ENCODE results near the gene OR5AU1.
"Not testable (repeated sequence)": the region's sequence is repeated elsewhere in the genome, so short reads cannot be mapped to it uniquely, and the experiment has no call there.

OR5AU1 gene

DNA sequence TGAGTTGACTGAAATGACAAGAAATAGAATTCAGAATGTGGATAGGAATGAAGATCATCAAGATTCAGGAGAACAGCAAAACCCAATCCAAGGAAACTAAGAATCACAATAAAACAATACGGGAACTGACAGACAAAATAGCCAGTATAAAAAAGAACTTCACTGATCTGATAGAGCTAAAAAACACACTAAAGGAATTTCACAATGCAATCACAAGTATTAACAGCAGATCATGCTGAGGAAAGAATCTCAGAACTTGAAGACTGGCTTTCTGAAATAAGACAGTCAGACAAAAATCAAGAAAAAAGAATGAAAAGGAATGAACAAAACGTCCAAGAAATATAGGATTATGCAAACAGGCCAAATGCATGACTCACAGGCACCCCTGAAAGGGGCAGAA lies 15.3 kb upstream of the OR5AU1 start:
- no peak for DNase-seq

DNA sequence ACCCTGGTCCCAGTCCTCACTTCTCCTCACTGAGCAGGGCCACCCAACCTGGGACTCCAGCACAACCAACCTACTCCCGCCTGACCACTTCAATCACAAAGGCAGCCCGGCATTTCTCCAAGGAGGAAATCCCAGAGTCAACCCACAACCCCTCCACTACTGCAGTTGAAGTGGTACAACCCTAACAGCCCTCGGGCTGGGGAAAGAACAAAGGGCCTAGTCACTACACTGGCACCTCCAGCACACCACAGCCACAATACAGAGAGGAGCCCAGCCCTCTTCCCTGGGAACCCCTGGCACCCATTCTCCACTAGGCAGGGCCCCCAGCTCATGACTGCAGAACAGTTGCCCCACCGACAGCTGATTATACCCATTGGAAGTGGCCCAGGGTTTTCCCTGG lies 13.7 kb upstream of the OR5AU1 start:
- no peak for DNase-seq

DNA sequence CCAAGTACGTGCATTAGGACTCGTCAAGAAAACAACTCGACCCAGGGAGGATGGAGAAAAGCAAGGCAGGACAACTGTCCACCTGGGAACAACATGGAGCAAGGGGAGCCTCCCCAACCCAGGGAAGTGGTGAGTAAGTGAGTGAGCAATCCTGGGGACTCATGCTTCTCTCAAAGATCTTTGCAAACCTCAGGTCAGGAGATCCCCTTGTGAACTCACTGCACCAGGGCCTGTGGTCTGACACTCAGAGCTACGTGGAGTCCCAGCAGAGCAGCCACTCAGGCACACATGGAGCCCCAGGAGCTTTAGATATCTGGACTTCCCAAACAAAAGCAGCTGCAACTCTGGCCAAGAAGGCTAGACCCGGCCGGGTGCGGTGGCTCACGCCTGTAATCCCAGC lies 12.2 kb upstream of the OR5AU1 start:
- no peak for DNase-seq

DNA sequence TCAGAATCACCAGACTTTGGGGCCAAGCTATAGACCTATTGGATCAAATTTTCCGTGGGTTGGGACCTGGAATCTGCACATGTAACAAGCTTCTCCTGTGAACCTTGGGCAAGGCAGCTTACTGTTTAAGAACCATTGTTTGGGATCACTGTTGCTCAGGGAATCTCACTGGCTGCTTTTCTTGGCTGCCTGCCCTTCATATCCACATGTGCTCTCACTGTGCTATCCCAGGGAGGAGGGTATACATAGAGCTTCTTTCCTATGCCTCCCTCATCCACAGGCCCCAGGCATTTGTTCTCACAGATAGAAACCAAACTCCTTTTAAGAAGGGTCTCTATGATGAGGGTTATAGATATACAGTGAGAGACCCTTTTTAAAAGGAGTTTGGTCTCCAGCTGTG lies 9.8 kb upstream of the OR5AU1 start:
- DNase-seq, result not testable (repeated sequence)

DNA sequence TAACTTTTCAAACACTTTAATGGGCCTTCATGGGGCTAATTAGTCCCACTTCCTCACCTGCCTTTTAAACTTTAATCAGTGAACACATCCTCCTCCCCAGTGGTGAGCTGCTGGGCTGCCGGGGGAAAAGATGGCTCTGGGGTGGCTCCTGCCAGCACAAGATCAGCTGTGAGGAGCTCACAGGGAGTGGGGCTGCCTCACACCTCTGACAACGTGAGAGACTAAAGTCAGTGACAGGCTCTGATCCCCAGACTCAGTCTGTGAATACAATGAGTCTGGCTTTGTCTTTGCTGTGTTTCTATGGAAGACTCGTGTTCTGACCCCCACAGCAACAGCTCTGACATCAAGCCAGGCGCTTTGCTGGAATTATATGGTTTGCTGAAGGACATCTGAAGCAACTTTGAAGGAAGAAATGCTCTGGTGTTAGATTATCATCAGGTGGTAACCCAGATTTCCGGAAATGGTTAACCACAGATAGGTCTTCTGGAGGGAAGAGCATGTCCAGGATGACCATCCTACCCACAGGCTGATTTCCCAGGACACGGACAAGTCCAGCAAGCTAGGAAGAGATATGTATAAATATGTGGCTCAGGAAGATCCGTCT lies 9.2 kb upstream of the OR5AU1 start:
- not testable (repeated sequence) for DNase-seq

DNA sequence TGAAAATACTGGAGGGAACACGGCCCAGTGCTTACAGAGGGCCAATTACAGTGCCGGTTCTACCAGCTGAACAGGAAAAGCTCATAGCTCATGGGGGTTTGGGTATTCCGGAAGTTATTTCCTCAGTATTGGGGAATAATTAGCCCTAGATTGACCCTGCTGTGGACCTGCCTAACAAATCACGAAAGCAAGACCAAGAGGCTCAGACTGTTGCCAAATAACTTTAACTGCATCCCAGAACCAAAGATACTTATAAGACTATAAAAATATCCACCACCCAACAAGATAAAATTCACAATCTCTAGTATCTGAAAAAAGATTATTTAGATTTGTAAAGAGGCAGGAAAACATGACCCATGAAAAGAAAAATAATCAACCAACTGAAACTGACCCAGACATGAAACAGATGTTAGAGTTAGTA lies 8.0 kb upstream of the OR5AU1 start:
- DNase-seq, result no peak

DNA sequence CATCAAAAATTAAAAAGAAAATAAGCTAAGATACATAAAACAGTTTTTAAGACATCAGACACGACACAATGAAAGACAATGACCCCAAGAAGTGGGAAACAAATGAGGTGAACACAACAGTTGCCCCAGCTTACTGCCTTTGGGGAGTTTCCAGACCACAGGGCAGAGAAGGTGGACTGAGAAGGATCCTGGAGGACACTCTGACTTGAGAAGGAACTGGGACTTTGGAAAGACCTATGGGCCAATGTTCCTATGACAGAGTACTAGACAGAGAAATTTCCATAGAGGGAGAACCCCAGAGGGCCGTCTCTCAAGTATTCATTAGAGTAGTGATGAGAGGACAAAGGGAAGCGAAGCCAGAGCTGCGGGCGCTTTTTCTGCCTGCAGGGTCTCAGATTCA lies 6.2 kb upstream of the OR5AU1 start:
- DNase-seq, result no peak

DNA sequence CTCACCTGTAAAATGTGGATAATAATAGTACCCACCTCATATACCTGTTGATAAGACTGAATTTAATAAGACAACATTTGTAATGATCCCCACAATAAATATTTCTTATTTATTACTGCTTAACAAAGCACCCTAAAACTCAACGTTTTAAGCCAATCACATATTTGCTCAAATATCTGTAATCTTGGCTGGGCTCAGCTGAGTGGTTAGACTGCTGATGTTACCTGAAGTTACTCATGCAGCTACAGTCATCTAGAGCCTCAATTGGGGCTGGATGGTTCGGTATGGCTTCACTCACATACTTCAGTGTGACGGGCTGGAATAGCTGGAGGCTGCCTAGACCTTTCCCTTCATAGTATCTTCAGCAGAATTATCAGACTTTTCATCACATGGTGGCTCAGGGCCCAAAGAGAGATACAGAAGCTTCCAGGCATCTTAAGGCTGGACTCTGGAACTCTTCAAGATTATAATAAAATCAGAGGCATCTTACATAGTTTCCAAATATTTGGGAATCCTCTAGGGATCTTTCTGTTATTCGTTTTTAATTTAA lies 4.3 kb upstream of the OR5AU1 start:
- DNase-seq, result no peak

DNA sequence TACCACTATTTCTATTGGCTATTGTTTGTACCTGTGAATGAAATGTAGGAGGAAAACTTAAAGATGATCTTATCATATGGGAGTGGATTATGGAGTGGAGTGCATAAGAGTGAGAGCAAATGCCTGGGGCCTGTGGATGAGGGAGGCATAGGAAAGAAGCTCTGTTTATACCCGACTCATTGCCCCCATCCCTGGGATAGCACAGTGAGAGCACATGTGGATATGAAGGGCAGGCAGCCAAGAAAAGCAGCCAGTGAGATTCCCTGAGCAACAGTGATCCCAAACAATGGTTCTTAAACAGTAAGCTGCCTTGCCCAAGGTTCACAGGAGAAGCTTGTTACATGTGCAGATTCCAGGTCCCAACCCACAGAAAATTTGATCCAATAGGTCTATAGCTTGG lies 2.3 kb upstream of the OR5AU1 start:
- DNase-seq, result peak; percentile 9

DNA sequence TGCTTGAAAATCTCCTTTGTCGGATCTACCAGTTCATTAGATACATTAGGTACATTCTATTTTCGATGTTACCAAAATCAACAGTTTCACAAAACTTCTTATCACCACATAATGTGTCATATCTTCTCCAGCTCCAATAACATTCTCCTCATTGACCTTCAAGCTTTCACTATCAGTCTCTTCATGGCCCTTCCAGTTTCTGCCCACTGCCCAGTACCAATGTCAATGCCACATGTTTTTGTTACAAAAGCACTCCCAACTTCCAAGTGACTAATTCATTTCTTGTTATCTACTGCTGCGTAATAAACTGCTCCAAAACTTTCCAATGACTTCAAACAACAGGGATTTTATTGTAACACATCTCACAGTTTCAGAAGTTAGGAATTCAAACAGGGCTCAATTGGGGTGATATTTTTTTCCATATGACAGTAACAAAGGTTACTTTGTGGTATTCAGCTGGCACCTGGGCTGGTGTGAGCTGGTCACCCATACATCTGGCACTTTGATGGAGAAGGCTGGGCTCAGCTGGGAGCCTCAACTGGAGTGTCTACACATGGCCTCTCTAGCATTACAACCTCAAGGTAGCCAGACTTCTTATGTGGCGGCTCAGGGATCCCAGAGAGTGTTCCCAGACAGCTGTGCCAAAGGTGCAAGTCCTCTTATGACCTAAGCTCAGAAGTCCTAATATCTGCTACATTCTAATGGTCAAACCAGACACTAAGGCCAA lies 6.1 kb downstream of the OR5AU1 start:
- DNase-seq, result no peak

DNA sequence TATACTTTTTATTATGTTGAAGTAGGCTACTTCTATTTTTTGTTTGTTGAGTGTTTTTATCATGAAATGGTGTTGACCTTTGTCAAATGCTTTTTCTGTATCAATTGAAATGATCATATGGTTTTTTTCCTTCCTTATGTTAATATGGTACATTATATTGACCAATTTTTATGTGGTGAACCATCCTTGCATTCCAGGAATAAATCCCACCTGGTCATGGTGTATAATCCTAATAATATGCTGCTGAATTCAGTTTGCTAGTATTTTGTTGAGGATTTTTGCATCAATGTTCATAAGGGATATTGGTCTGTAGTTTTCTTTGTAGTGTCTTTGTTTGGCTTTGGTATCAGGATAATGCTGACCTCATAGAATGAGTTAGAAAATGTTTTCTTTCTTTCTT lies 10.4 kb downstream of the OR5AU1 start:
- DNase-seq, result no peak

DNA sequence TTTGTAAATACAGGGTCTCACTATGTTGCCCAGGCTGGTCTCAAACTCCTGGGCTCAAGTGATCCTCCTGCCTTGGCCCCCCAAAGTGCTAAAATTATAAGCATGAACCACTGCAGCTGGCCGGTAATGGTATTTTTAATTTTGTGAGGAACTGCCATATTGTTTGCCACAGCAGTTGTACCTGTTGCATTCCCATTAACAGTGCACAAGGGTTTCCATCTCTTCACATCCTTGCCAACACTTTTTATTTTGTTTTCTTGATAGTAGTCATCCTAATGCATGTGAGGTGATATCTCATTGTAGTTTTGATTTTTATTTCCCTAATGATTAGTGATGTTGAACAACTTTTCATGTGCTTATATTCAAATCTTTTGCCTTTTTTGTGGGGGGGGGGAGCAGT lies 13.5 kb downstream of the OR5AU1 start:
- DNase-seq, result no peak

DNA sequence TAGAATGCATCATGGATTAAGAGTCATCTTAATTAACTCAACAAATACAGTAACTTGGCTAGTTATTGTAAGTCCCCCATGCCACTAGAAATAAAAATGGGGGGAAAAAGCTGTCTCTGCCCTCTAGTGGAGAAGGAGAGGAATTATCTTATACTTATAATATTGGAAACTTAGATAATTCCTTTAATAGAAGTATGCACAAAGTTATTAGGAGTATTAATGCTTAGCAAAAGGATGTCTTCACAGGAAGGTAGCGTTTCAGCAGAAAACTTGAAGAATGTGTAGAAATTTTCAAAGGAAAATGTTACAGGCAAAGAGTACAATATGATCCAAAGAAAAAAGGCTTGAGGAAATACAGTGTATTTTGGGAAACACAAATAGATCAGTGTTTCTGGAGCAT lies 19.8 kb downstream of the OR5AU1 start:
- peak; percentile 20 for DNase-seq

DNA sequence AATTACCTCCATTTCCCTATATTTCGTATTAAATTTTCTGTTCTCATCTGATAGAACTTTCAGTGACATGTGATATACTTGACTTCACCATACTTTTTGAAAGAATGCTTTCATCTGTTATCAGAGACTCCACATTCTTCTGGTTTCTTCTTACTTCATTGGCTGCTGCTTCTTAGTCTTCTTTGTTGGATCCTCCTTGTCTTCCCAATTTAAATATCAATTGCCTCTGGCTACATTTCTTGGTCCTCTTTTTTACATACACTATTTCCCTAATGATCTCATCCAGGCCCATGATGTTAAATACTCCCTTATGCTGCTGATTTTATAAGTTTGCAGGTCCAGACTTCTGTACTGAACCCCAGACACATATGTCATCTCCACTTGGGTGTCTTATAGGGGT lies 22.0 kb downstream of the OR5AU1 start:
- DNase-seq, result no peak

DNA sequence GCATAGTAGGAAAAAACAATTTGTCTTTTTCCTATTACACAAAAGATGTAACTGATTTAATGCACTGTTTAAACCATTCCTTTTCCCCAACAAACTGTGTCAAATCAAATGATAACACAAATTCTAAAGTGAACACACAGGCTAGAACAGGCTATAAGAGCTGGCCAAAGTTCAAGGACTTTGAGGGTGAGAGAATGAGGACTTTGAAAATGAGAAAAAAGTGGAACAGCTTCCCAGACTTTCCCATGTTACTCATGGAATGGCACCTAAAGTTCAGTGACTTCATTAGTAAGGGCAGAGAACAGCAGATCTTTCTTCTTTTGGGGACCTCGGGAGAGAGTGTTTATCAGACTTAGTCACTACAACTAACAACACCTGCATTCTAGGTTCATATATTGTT lies 32.4 kb downstream of the OR5AU1 start:
- no peak for DNase-seq

DNA sequence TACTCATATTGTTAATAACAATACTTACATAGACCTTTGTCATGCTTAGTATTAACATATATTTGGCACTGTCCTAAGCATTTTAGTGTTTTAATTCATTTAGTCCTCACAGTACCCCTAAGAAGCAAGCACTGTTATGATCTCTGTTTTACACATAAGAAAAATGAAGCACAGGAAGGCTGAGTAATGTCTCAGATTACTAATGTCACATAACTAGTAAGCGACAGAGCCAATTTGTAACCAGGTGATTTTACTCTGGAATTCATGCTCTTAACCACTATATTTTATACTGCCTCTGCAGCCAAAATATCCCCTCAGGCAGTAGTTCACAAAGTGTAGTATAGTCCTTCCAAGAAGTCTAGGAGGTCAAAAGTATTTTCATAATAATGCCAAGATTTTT lies 34.7 kb downstream of the OR5AU1 start:
- DNase-seq, result no peak

DNA sequence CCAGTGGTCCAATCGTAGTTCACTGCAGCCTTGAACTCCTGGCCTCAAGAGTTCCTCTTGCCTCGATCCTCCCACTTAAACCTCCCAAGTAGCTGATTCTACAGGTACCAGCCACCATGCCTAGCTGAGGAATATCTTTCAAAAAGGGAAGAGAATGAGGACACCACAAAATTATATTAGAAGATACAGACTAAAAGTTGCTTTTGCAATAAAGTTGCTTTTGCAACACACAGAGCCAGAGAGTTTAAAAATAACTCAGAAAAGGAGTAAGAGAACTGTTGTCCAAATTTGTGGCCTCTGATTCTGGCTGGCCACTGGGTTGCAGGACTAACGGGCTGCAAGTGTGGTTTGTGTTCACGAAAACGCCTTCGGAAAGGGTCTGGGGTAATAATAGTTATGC lies 35.2 kb downstream of the OR5AU1 start:
- DNase-seq, result no peak

DNA sequence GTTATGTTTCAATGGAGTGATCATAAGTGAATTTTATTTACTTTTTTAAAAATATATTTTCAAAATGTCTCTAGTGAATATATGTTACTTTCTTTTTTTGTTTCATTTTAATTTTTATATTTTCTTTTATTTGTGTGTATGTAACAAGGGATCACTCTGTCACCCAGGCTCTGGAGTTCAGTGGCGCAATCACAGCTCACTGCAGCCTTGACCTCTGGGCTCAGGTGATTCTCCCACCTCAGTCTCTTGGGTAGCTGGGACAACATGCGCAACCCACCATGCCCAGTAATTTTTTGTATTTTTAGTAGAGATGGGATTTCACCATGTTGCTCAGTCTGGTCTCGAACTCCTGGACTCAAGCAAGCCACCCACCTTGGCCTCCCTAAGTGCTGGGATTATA lies 36.9 kb downstream of the OR5AU1 start:
- DNase-seq, result no peak

DNA sequence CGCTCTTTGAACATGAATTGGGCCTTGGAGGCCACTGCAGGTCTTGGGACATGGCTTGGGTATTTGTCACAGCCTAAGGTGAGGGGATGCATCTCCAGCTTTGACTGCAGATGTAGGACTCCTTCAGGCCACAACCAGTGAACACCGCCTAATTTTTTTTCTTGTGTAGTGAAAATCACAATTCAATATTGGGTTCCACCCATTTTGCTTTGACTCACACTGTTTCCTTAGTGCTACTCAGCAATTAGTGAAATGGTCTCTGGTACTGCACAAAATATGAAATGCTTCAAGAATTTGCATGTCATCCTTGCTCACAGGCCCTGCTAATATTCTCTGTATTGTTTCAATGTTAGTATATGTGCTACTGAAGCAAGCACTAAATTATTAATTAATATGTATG lies 42.5 kb downstream of the OR5AU1 start:
- DNase-seq, result no peak

DNA sequence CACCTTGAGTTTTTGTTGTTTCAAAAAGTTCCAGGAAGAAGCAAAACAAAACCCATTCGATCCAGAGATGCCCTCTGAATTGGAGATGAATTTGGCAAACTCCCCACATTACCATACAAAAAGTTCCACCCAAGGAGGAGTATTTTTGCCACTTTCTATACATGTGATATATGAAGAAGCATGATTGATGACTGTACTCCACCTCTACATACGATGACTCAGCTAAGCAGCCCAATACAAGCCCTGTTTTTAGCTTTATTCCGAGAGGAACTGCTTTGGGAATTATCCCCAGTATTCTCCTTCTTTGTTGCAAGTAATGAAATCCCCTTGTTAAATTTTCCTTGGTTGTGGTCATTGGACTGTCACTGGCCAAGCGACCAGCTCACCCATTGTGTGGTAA lies 43.6 kb downstream of the OR5AU1 start:
- no peak for DNase-seq

DNA sequence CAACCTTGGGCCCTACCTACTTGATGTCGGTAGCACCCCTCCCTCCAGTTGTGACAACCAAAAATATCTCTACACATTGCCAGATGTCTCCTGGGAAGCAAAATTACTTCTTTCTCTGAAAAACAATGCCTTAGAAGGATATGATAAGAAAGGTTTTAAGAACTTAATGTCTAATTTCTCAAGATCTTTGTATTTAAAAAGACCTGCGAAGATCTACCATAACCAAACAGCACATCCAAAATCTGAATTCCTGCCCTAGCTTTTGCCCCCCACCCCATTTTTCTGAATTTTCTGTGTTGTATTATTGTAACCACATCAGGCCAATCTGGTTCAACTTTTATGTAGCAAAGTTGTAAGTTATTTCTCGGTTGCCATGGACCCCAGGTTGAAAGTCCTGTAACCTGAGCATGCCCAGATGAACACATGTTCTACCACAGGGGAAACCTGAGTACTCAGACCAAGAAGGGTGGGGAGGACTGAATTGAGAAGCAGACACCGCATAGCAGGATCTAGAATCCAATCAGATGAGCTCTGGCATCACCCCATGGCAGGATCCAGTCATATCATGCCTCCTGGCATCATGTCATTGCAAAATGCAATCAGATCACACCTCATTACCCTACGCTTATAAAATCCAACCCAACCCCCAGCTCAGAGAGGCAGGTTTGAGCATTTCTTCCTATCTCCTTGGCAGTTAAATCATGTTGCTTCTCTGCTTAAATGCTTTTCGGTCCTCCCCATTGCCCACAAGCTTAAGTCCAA lies 46.3 kb downstream of the OR5AU1 start:
- no peak for DNase-seq

DNA sequence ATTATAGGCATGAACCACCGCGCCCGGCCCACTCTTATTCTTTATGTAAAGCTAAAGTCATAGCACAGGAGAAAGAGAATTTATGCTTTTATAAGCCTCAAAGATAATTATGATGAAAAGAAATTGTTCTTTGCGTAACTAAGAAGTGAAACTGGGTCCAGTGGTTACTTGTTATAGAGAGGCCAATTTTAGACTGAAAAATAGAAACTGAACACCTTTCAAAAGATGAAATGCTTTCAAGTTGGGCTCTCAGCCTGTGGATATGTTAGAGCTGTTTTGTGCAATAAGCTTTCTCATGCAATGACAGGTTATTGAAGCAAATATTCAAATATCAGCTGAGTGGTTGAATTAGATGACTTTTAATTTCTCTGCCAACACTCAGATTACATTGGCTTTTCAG lies 47.1 kb downstream of the OR5AU1 start:
- DNase-seq, result no peak

DNA sequence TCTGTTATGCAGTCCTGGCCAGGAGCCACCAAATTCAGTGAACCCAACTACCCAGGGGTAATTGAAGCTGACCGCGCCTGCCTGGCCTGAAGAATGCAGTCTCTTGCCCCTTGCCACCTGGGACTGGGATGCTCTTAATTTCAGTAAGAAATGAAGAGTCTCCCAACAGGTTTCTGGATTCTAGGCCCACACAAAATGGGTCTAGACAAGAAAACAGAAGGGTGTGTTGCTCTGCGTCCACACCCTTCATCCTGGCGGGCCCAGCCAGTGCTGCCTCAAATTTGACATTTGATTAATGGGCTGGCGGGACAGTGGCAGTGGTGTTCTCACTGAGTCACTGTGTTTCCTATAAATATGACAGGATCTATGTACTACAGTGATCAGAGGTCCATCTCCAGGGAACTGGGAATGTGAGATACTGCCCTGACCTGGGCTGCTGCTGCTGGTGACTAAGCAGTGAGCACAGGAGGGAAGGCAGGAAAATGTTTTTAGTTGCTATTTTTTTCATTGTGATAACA lies 48.5 kb downstream of the OR5AU1 start:
- DNase-seq, result no peak
